HG03442 (cell line): Measurements from ENCODE around the gene PNMA8A.
"Not testable (repeated sequence)": the region's sequence is repeated elsewhere in the genome, so short reads cannot be mapped to it uniquely, and the experiment has no call there.

Experiments
- ATAC-seq: cut with Tn5 transposase; IDR thresholded peaks from one replicate; pipeline ENCODE4 v1.9.1; 2021; ENCODE audit warnings: mild to moderate bottlenecking, moderate library complexity; ENCODE audit not compliant: unreplicated experiment

The PNMA8A gene

DNA sequence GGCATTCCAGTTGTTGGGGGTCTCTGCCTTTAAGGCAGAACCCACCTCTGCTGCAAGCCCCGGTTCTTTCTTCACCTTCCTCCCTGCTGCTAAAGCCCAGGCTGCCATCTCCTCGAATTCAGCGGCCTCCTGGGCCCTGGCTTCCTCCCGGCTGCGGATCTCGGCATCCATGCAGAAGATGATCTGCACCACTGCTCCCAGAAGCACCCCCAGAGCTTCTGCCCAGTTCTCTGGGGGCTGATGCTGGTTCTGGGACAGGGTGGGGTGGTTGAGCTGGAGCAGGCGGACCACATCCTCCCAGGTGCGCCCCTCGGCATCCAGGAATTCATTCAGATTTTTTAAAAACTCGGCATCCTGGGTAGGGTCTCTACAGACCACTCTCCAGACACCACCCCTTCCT, 987 bp downstream of the PNMA8A start:
- no peak for ATAC-seq

DNA sequence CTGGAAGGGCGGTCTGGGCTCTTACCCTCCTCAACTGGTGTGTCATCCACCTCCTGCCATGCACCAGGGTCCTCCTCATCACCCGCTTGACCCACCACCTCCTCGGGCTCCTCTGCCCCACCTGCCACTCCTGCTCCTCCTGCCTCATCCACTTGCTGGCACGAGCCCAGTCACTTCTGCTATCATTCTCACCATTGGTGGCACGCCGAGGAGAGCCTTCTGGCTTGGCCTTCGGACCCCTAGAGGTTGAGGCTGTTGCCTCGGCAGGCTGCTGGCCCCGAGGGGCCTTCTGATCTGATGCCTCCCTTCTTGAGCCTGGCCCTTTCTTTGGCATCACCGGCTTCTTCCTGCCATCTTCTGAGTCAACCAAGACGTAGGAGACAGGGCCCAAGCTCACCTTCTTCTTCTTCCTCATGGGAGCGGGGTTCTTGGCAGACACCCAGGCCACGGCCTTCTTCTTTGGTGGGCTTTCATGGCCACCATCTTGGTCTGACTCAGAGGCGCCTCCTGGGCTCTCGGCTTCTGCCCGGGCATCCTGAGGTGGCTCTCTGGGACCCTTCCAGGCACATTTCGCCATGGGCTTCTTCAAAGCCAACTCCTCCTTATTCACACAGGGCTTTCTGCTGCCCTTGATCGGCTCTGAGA, 1.7 kb downstream of the PNMA8A start:
- ATAC-seq, result no peak

- ATAC-seq, result no peak
Observed at GRCh38 chr19:46466536-46467196, 4.7 kb downstream of the PNMA8A start.

GRCh38 chr19:46463516-46463915, 7.8 kb downstream of the PNMA8A start:
- no peak for ATAC-seq

DNA sequence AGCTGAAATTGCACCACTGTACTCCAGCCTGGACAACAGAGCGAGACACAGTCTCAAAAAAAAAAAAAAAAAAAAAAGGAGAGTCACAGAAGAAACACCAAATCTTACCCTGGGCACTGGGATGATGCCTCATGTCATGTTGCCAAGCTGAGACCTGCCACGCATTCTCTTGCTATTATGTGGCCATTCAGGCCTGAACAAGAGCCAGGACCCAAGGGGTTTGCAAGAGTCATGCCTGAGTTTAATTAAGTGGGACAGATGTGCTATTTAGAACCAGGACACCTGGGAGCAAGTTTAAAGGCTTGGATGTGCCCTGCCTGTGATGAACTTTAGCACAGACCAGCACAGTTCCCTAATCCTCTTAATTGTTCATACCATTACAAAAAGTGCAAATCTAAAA, 9.8 kb downstream of the PNMA8A start:
- no peak for ATAC-seq

DNA sequence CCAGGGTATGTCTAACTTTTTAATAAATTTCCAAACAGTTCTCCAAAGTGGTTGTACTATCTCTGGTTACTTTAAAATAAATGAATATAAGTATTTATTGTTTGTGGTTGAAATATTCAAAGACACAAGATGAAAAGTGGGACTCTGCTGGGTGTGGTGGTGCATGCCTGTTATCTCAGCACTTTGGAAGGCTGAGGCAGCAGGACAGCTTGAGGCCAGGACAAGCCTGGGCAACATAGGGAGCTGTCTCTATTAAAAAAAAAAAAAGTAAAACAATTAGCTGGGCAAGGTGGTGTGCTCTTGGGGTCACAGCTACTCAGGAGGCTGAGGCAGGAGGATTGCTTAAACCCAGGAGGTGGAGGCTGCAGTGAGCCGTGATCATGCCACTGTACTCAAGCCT, 10.4 kb downstream of the PNMA8A start:
- no peak for ATAC-seq

DNA sequence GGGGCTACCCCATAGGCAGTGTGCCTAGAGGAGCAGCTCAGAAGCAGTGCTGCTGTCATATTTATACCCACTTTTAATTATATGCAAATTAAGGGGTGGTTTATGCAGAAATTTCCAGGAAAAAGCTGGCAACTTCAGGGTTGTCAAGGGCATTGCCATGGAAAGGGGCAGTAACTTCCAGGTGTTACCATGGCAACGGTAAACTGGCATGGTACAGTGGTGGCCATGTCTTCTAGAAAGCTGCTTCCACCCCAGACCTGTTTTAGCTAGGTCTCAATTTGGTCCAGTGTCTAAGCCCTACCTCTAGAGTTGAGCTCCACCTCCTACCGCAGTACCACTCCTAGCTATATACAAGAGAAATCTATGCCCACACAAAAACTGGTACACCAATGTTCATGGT, 11.3 kb downstream of the PNMA8A start:
- ATAC-seq, result no peak

GRCh38 chr19:46456930-46457329, 14.4 kb downstream of the PNMA8A start:
- no peak for ATAC-seq

- ATAC-seq, result no peak
Observed at GRCh38 chr19:46454244-46454643, 17.1 kb downstream of the PNMA8A start.

- no peak for ATAC-seq
Observed at GRCh38 chr19:46453661-46454060, 17.7 kb downstream of the PNMA8A start.

DNA sequence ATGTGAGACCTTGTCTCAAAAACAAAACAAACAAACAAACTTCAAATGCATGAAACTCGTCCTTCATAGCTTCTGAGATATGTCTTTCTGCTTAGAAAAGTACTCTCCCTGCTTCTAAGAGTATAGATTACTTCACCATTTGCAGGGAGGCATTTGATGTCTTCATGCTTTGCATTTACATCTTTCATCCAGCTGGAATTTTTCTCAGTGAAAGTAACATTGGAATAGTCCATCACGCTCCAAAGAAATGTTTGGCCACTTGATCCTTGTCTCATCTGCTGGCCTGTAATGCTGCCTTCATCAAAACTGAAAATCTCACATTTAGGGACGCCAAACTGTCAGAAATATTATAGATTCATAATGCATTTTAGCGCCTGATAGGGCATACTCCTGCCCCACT, 19.2 kb downstream of the PNMA8A start:
- no peak for ATAC-seq

- no peak for ATAC-seq
Observed at GRCh38 chr19:46451352-46451751, 20.0 kb downstream of the PNMA8A start.

DNA sequence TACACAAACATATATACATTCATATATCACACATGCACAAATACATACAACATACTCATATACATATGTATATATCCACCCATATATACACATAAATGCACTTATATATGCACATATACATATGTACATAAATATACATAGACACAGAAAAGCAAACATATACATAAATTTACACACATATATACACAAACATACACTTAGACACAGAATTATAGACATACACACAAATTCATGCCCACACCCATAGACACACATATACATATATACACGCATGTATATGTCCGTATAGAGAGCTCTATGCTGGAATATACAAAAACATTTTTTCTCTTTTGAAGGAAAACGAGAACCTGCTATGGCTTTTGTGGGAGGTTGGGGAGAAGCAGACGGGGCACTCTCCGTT, 20.6 kb downstream of the PNMA8A start:
- ATAC-seq, result no peak

- ATAC-seq, result no peak
Observed at GRCh38 chr19:46449228-46449627, 22.1 kb downstream of the PNMA8A start.

GRCh38 chr19:46448601-46449000, 22.8 kb downstream of the PNMA8A start:
- no peak for ATAC-seq

DNA sequence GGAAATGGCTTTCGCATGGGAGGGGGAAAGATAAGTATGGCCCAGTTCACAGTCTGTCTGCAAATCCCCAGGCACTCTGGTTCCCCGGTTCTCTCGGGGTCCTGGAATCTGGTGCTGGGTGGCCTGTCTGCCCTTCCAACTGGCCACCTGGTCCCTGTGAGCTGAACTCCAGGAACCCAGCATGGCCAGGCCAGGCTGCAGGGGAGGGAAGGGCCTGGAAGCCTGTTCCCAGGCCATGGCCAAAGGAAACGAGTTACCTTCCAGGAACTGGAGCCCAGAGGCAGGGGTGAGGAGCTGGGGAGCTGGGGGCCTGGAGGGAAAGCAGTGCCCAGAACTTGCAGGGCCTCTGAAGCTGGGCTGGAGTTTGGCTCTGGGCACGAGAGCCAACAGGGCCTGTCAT, 23.5 kb downstream of the PNMA8A start:
- ATAC-seq, result no peak

GRCh38 chr19:46447006-46447405, 24.4 kb downstream of the PNMA8A start:
- no peak for ATAC-seq

GRCh38 chr19:46446021-46446420, 25.3 kb downstream of the PNMA8A start:
- ATAC-seq, result no peak

DNA sequence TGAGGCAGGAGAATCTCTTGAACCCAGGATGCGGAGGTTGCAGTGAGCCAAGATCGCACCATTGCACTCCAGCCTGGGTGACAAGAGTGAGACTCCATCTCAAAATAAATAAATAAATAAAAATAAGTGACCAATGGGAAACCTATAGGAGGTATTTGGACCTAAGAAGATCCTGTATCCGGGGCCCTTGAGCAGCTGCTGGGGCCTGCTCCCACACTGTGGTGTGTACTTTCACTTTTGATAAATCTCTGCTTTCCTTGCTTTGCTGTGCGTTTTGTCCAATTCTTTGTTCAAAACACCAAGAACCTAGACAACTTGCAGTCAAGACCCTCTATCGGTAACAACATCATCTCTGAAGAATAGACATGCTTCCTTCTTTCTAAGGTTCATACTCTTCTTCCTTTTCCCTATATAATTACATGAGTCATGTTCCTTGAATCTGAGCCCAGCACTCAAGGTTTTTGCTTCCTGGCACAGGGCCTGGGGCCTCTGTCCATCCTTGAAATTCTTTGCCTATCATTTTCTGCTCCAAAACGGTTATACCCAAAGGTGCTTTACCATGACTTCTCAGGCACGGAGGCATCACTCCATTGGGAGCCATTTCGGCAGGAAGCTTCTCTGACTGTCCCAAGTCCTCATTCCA, 28.4 kb downstream of the PNMA8A start:
- no peak for ATAC-seq

GRCh38 chr19:46441866-46442265, 29.5 kb downstream of the PNMA8A start:
- ATAC-seq, result no peak

GRCh38 chr19:46435689-46436088, 35.7 kb downstream of the PNMA8A start:
- ATAC-seq, result not testable (repeated sequence)

GRCh38 chr19:46435009-46435408, 36.4 kb downstream of the PNMA8A start:
- no peak for ATAC-seq
